Activated CD4-positive, alpha-beta T cell treated with anti-CD3 and anti-CD28 coated beads for 24 hours (primary cell): Measurements from ENCODE around the gene BCOR.
A peak's percentile ranks its signal among the peaks of the same experiment; 100 is the strongest.

Experiments
- DNase-seq, 2 donors: peaks; one replicate each; pipeline ENCODE4 v3.0.0-alpha.2; 2020; ENCODE audit warnings: low read depth in 2 of 2

BCOR gene

GRCh38 chrX:40112996-40113395, 15.2 kb upstream of the BCOR start:
- DNase-seq = no peak

GRCh38 chrX:40111868-40112267, 14.1 kb upstream of the BCOR start:
- DNase-seq = no peak

- no peak for DNase-seq
Observed at GRCh38 chrX:40109288-40110008, 11.7 kb upstream of the BCOR start.

- DNase-seq = no peak
Observed at GRCh38 chrX:40108959-40109287, 11.2 kb upstream of the BCOR start.

GRCh38 chrX:40108162-40108958, 10.6 kb upstream of the BCOR start:
- DNase-seq = no peak

GRCh38 chrX:40107291-40108161, 9.8 kb upstream of the BCOR start:
- no peak for DNase-seq

GRCh38 chrX:40106676-40107290, 9.0 kb upstream of the BCOR start:
- DNase-seq = no peak

GRCh38 chrX:40105835-40106675, 8.3 kb upstream of the BCOR start:
- DNase-seq = peak in 1 of 2 donors; percentile 51

GRCh38 chrX:40104985-40105834, 7.5 kb upstream of the BCOR start:
- no peak for DNase-seq

GRCh38 chrX:40104630-40104984, 6.8 kb upstream of the BCOR start:
- no peak for DNase-seq

GRCh38 chrX:40103565-40104323, 6.0 kb upstream of the BCOR start:
- no peak for DNase-seq

- no peak for DNase-seq
Observed at GRCh38 chrX:40102393-40103381, 4.9 kb upstream of the BCOR start.

GRCh38 chrX:40101430-40101802, 3.7 kb upstream of the BCOR start:
- no peak for DNase-seq

- DNase-seq = no peak
Observed at GRCh38 chrX:40100537-40101429, 3.0 kb upstream of the BCOR start.

GRCh38 chrX:40100141-40100536, 2.4 kb upstream of the BCOR start:
- no peak for DNase-seq

GRCh38 chrX:40099055-40099958, 1.5 kb upstream of the BCOR start:
- DNase-seq = no peak
